Measurements from ENCODE around the gene TRMT11.
A peak's percentile ranks its signal among the peaks of the same experiment; 100 is the strongest.
"Not testable (repeated sequence)": the region's sequence is repeated elsewhere in the genome, so short reads cannot be mapped to it uniquely, and the experiment has no call there.

Gene TRMT11

GRCh38 chr6:126048635-126049034 is 62.3 kb downstream of the TRMT11 start:
- DNase-seq, result no peak

GRCh38 chr6:126050795-126051194 is 64.5 kb downstream of the TRMT11 start:
- no peak for DNase-seq

- DNase-seq, result no peak
Observed at GRCh38 chr6:126051791-126052190, 65.5 kb downstream of the TRMT11 start.

- no peak for DNase-seq
Observed at GRCh38 chr6:126052485-126052884, 66.1 kb downstream of the TRMT11 start.

GRCh38 chr6:126054258-126054702 is 67.9 kb downstream of the TRMT11 start:
- DNase-seq, result no peak

- no peak for DNase-seq
Observed at GRCh38 chr6:126054802-126055201, 68.5 kb downstream of the TRMT11 start.

GRCh38 chr6:126055449-126055848 is 69.1 kb downstream of the TRMT11 start:
- no peak for DNase-seq

GRCh38 chr6:126056355-126057004 is 70.1 kb downstream of the TRMT11 start:
- DNase-seq, result no peak

GRCh38 chr6:126058085-126058484 is 71.7 kb downstream of the TRMT11 start:
- DNase-seq, result not testable (repeated sequence)

GRCh38 chr6:126060400-126060799 is 74.1 kb downstream of the TRMT11 start:
- no peak for DNase-seq

- DNase-seq, result peak; percentile 90
Observed at GRCh38 chr6:126063512-126064146, 77.3 kb downstream of the TRMT11 start.

GRCh38 chr6:126064257-126064747 is 78.0 kb downstream of the TRMT11 start:
- no peak for DNase-seq

GRCh38 chr6:126064748-126065401 is 78.5 kb downstream of the TRMT11 start:
- no peak for DNase-seq

GRCh38 chr6:126066053-126067048 is 80.0 kb downstream of the TRMT11 start:
- DNase-seq, result no peak

GRCh38 chr6:126067073-126067472 is 80.7 kb downstream of the TRMT11 start:
- DNase-seq, result no peak

- no peak for DNase-seq
Observed at GRCh38 chr6:126069449-126069848, 83.1 kb downstream of the TRMT11 start.

GRCh38 chr6:126071000-126071647 is 84.8 kb downstream of the TRMT11 start:
- DNase-seq, result no peak

- DNase-seq, result no peak
Observed at GRCh38 chr6:126072172-126072571, 85.8 kb downstream of the TRMT11 start.

- DNase-seq, result no peak
Observed at GRCh38 chr6:126072834-126073233, 86.5 kb downstream of the TRMT11 start.

- no peak for DNase-seq
Observed at GRCh38 chr6:126075335-126076071, 89.2 kb downstream of the TRMT11 start.

GRCh38 chr6:126076992-126077664 is 90.8 kb downstream of the TRMT11 start:
- no peak for DNase-seq
